ENCODE measurements around the gene RYR3.

GRCh38 chr15:33430577-33430976 lies 119.8 kb downstream of the RYR3 start:
- TF ChIP-seq SMAD9 (CRISPR knock-in tag; IDR thresholded peaks at IDR 0.05) = no peak
- TF ChIP-seq JUND (CRISPR knock-in tag; IDR thresholded peaks at IDR 0.05) = no peak
- no peak for TF ChIP-seq TAF15 (IDR thresholded peaks at IDR 0.05; ENCODE audit: low read depth, low read length, poor library complexity, severe bottlenecking)
- TF ChIP-seq KDM4B (CRISPR knock-in tag; IDR thresholded peaks at IDR 0.05) = no peak
- no peak for TF ChIP-seq ARNT (IDR thresholded peaks at IDR 0.05)
- TF ChIP-seq ZBTB33 (CRISPR knock-in tag; IDR thresholded peaks at IDR 0.05) = no peak
- TF ChIP-seq PRDM15 (CRISPR knock-in tag; IDR thresholded peaks at IDR 0.05) = no peak
- TF ChIP-seq FOXO4 (CRISPR knock-in tag; conservative IDR thresholded peaks at IDR 0.05) = no peak
- no peak for TF ChIP-seq HNF4G (IDR thresholded peaks at IDR 0.05; ENCODE audit: borderline replicate concordance, low read depth, low read length)
- no peak for TF ChIP-seq HNF4G (CRISPR knock-in tag; IDR thresholded peaks at IDR 0.05; ENCODE audit: borderline replicate concordance, low read depth)
- no peak for TF ChIP-seq ZNF549 (CRISPR knock-in tag; IDR thresholded peaks at IDR 0.05)
- no peak for TF ChIP-seq FLYWCH1 (CRISPR knock-in tag; IDR thresholded peaks at IDR 0.05)
- TF ChIP-seq NCOA1 (CRISPR knock-in tag; IDR thresholded peaks at IDR 0.05) = no peak
- no peak for TF ChIP-seq ZNF660 (CRISPR knock-in tag; IDR thresholded peaks at IDR 0.05; ENCODE audit: borderline replicate concordance, low read depth)
- no peak for TF ChIP-seq ZNF263 (CRISPR knock-in tag; IDR thresholded peaks at IDR 0.05)

Measured in HepG2 (cell line).